ENCODE results near the gene AGFG1. TPM values are rescaled to one million over a fixed set of nuclear protein-coding genes. Genes with fewer than 3 reads are reported as not detected.

Gene AGFG1
- total RNA-seq, 1 donor from 2014 or later, result 81.1 TPM

DNA sequence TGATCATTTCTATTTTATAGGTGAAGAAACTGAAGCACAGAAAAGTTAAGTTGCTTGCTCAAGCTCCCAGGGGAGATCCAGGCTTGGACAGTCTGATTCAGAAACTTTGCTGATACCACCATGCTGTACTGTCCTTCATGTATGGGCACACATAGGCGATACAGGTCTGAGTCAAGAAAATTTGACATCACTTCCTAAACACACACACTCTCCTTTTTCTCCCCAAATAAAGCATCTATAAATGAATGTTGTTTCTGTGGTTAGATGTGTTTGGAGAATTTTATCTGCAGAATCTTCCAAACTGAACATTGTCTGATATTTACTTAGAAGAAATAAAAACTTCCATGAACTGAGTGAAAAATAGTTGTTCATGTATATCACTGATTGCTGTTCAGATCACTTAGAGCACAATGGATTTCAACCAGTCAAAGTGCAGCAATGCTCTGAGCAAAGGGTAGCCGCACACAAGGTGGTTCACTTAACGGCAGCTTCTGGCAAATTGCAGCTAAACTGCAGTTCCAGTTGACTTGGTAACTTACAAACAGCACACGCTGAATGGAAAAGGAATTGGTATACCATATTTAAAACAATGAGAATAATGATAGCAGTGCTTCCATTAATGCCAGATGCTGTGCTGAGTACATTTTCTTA, 10.0 kb upstream of the AGFG1 start:
- no peak for DNase-seq (ENCODE audit: low read depth)

DNA sequence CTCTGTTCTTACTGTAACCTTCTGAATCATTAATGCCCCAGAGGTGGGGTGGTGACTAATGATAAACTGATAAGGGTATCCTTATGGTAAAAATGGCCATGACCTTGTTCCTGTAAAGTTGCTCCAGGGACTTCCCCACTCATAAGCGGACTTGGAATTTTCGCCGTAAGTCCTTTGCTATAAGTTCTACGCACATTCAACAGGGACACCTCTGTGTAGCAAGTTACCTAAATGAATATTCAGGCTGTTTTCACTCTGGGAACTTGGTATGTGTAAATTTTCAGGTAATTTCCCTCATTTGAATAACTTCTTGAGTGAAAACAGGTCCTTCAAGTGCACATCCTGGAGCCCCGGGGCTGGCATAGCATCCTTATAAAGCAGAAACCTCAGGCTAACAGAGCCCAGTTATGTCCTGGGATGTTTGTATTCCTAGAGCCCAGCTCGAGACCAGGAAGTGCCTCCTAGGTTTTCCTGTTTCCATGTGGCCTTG, 9.4 kb upstream of the AGFG1 start:
- peak; percentile 39 for DNase-seq (ENCODE audit: low read depth)

DNA sequence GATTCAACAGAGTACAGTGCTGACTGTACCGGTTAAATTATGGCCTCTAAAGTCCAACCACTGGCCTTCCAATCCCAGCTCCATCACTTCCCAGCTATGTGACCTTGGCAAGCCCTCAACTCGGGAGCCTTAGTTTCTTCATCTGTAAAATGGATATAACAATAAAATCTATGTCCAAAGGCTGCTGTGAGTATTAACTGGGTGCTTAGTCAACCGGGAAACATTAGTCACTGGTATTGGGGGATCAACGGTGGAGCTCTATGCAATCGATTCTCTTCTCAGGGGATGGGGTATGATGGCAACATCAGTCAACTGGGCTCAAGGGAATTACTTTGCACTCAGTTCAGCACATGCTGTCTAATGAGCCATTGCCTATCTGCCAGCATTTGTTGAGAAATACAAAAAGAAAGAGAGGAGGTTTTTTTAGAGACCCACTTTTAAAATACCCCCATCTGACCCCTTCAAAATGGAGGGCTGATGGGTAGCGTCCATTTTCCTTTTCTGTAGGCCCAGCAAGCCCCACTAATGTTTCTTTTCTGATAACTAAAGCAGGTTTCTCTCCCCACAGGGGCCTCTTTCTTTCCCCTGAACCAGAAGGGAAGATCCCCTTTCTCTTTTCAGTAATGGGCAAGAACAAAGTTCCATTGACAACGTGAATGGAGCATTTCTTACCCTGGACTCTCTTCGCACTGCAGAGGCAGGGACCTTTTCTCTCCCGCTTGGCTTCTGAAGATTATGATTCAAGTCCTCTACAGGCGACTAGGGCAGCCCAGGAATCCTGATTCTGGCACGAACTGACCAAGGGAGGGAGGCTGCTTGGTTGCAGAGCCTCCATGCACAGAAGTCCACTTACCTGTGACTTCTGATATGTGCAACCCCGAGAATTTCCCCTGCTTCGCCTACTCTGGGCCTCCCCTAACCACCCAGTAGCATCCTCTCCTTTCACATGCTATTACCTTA, 8.7 kb upstream of the AGFG1 start:
- no peak for DNase-seq (ENCODE audit: low read depth)

DNA sequence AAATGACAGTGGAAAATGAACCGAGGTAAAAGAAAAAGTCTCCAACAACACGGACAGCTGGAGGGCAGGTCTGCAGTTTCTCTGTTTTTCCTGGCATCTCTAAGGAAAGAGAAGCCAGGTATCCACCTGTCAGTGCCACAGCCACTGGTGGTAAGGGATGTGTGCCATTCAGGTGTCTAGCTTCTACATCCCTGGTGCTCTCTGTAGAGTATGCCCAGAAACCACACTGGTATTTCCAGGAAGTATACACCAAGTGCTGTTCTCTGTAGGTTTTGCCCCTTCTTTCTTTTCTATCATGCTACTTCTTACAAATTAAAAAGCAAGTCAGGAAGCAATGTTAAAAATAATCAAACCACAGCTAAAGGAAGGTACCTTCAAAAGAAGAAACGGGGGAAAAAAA, 7.6 kb upstream of the AGFG1 start:
- no peak for DNase-seq (ENCODE audit: low read depth)

DNA sequence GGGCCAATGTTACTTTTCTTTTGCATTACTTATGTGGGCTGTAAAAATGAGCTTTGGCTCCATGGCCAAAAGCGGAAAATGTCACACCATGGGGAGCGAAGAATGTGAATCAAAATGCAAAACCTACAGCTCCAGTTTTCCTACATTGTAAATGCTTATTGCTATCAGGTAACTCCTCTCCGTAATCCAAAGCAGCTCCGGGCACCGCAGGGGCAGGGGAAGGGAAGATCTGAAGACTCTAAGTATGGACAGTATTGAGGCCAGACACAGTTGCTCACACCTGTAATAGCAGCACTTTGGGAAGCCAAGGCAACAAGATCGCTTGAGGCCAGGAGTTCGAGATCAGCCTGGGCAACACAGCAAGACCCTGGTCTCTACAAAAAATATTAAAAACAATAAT, 7.1 kb upstream of the AGFG1 start:
- DNase-seq (ENCODE audit: low read depth), result no peak

DNA sequence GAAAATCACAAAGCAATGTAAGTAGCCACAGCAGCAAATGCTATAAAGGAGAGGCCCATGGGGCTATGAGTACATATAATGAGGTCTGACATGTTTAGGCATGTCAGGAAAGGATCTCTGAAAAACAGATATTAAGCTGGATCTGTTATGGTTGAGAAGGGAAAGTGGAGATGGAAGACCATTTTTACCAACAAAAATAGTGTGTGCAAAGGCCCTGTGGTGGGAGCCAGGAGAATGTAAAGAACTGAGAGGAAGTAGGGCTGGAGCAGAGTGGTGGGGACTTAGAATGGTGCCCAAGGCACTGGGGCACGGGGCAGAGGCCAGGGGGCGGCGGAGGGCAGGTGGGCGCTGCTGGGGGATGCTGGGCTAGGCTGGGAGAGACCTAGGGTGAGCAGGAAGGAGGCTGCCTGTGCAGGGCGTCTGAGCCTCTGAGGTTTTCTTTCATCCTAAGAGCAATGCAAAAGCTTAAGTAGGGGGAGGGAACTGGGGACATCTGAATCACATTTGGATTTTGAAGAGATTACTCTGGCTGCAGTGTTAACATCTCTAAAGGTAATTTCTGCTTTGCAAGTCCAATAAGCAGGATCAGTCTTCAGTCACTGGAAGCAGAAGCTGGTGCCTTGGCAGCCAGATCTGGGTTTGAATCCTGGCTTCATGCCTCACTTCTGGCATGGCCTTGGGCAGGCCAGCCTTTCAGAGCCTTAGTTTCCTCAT, 4.9 kb upstream of the AGFG1 start:
- no peak for DNase-seq (ENCODE audit: low read depth)

DNA sequence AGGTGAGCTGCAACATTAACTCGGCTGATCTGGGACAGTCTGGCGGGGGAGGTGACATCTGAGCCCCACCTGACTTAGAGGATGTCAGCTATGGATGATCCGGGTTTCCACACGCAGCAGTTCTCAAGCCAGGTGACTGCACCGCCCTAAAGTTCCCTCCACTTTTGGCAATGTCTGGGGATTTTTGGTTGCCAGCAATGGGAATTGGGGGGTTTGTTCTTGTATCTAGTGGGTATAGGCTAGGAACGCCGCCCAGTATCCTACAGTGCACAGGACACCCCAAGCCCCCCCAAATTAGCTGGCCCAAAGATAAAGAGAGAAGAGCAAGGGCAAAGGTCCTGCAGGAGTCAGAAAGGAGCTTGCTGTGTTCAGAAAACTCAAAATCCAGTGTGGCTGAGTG, 544 bp upstream of the AGFG1 start:
- no peak for DNase-seq (ENCODE audit: low read depth)

DNA sequence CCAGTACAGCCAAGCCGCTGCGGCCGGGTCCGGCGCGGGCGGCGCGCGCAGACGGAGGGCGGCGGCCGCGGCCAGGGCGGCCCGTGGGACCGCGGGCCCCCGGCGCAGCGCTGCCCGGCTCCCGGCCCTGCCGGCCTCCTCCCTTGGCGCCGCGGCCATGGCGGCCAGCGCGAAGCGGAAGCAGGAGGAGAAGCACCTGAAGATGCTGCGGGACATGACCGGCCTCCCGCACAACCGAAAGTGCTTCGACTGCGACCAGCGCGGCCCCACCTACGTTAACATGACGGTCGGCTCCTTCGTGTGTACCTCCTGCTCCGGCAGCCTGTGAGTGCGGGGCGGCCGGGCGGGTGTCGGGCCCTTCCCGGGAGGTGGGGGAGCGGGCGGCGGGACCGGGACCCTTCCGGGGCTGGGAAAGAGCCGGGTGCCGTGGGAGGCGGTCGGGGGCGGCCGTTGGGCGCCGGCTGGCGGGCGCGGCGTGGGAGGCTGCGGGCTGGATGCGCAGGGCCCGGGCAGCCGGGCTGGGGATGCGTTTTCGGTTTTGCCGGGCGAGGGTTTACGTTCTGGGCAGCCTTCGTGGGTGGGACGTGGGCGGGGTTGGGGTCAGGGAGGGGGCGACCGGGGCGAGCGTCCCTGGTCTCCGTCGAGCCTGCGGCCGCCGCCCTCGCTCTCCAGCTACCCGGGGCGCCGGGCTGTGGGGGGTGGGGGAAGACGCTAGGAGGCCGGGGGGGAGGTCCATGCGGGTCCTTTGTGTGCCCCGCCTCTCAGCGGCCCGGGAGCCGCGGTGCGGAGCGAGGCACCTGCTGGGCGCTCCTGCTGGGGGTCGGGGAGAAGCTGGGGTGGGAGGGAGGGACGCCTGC, 537 bp downstream of the AGFG1 start:
- DNase-seq (ENCODE audit: low read depth), result no peak

DNA sequence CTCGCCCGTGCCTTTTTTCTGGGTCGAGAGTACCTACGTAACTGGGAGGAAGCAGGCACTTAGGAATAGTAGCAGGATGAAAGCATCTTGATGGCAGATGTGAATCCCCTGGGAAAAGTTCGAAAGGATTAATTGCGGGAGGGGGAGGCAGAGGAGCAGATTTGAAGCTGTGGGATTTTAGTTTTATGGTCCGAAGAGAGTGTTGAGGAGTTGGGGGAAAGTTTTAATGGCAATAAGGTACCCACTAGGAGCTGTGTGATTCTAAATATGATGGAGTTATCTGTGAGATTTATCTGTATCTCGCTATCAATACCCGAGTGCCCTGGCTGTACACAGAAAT, 1.1 kb downstream of the AGFG1 start:
- no peak for DNase-seq (ENCODE audit: low read depth)

DNA sequence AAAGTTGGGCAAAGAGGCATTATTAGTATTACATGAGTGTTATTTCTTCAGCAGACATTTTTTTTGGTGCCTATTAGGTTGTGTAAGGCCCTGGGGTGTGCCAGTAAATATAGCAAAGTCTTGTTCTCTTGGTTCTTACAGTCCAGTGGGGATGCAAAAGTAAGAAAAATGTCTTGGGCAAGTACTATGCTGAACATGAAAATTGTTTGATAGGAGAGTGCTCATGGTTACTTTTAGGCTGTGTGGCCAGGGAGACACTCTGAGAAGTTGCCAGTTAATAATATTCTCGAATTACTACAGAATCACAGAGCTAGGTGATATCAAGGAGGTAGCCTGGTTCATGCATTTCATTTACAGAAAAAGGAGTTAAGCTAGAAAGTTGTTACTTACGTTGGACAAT, 1.9 kb downstream of the AGFG1 start:
- DNase-seq (ENCODE audit: low read depth), result no peak

DNA sequence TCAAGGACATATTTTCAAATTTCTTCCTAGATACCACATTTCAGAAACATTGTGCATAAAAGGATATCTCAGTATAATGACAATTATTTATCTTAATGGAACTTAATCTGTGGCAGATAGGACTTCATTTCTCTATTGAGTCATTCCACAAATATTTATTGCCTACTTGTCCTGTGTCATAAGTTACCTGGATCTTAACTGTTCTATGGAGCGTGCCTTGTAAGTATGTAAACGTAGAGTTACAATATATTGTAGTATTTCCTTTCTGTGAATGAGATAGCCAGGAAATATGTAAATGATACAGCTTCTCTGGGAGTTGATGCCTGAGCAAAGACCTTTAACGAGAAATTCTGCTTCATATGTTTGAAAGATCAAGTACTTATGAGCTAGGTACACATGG, 2.5 kb downstream of the AGFG1 start:
- peak; percentile 54 for DNase-seq (ENCODE audit: low read depth)

DNA sequence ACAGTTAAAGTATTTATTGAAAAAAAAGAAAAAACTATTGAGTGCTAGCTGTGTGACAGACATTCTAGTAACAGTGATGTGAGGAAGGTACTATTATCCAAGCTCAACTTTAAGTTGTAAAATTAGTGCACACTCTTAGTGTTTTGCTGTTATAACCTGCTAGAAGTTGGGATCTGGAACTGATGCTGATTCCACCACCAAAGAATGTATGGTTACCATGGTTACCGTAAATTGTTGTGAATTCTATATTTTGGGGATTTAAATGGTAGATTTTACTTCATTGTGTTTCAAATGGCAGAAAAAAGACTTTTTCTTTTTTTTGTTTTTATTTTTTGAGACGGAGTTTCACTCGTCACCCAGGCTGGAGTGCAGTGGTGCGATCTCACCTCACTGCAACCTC, 5.3 kb downstream of the AGFG1 start:
- DNase-seq (ENCODE audit: low read depth), result no peak

DNA sequence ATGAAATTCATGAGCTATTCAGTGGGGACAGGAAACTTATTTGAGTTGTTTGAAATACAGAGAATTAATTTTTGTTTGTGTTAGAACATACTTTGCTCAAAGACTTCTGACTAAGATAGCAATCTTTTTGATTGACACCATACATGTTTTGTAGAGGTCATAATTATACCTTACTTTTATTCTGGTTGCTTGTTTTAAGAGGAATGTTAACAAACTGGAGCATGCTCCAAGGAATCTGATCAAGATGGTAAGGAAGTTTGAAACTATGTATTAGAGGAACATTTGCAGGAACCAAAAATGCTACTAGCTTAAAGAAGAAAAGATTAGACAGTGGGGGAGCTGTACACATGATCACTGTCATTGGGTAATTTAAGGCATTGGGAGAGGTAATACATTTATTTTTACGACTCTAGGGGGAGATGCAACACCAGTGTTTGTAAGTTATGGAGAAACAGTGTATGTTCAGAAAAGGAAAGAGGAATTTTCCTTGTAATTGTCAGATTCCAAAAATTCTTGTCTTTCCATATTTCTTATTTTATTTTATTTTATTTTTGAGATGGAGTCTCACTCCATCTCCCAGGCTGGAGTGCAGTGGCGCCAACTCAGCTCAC, 8.0 kb downstream of the AGFG1 start:
- peak; percentile 61 for DNase-seq (ENCODE audit: low read depth)

DNA sequence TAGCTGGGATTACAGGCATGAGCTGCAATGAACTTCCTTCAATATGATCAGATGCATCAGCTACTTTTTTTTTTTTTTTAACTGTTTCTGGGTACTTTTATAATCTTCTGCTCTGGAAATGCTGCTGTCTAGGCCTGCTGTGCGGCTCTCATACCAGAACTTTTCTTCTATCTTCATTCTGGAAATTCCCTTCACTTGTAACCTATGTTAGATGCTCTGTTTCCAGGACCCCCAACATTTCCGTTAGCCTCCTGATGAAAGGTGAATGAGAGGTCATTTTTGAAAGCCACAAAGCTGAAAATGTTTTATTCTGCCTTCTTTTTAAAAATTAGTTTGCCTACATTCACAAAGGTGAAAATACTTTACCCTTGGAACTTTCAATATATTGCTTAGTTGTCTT, 8.6 kb downstream of the AGFG1 start:
- DNase-seq (ENCODE audit: low read depth), result no peak

DNA sequence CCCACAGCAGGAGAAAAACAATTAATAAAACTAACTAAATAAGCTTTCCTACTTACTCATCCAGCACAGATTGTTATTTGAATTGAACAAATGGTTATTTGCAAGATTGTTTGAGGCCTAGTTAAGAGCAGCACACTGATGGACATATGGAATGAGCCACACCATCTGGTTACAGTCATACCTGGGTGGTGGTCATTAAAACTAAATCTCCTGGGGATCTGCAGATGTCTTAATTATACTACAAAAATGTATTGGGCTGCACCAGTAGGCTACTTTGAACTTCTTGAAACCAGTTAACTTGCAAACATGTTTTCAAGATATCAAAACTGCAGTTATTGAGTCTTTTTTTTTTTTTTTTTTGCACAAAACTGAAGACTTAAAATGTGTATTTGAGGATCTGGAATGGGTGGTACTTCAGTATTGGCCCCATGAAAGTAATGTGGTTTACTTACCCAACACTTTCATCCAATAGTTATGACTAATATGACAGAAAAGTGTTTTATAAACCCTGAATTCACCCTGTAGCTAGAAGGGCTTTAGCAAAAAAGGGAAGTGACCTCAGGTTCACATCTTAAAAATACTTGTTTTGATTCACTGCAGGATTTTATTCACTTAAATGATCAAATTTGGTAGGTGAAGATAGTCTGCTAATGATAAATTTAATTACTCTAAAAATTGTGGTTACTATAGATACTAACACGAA, 10.8 kb downstream of the AGFG1 start:
- DNase-seq (ENCODE audit: low read depth), result no peak

DNA sequence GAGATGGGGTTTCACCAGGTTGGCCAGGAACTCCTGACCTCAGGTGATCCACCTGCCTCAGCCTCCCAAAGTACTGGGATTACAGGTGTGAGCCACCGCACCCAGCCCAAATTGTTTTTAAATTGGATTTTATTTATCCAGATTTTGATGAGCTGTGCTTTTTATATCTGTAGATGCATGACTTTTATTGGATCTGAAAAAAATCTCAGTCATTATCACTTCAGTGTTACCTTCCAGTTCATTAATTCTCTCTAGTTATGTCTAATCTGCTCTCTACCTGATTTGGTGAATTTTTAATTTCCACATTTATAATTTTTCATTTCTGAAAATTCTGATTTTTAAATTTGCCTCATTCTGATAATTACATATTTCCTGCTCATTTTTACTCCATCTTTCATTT, 13.5 kb downstream of the AGFG1 start:
- DNase-seq (ENCODE audit: low read depth), result no peak

DNA sequence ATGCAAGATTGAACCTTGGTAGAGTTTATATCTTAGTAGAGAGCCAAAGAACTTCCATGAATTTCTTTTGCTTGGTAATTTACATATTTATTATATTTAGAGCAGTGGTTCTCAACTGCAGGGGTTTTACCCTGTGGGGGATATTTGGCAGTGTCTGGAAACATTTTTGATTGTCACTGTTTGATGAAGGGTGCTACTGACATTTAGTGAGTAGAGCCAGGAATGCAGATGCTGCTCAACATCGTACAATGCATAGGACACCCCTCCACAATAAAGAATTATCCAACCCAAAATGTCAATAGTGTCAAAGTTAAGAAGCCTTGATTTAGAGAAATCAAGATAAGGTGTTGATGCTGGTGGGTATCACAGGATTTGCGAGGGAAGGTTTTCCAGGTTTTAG, 14.7 kb downstream of the AGFG1 start:
- no peak for DNase-seq (ENCODE audit: low read depth)

DNA sequence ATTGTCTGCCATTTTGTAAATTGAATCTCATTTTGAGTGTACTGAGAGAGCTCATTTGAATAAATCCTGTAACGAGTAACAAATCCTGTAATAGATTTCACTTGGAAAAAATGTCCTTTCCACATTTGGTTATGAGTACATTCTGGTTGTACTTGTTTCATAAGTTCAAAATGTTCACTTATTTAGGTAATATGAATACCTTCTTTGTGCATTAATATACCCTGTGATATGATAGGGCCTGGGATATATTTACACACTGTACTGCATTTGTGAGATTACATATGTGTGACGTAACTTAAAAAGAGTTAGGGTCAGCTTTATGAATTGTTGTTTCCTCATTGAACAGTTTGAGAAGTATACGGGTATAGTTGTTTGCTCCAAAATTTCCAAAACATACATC, 16.1 kb downstream of the AGFG1 start:
- no peak for DNase-seq (ENCODE audit: low read depth)

DNA sequence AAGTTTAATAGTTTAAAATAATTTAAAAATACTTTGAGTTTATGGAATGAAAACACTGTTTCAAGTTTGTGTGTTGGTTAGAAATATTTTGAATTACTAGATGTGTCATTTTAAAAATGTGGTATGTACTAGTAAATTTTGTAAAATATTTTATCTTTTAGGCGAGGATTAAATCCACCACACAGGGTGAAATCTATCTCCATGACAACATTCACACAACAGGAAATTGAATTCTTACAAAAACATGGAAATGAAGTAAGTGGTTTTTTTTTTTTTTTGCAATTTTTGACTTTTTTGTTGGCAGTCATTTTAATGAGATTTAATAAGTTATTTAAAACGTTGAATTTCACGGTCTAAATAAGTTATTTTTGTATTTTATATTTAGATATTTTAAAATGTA, 19.4 kb downstream of the AGFG1 start:
- DNase-seq (ENCODE audit: low read depth), result no peak

DNA sequence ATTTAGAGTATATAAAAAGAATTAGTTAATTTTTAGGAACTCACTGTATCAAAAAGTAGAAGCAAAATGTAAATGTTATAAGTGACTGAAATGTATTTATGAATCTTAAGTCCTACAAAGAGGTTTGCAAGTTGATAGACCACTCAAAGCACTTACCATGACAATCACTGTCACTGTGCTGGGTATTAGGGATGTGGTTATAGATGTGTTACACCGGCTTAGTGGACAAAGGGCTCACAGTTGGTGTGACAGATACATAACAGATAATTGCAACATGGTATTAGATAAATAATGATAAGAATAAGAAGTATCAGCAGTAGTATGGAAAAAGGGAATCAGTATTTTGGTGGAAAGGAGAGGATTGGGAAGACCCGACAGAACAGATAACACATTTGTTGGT, 21.6 kb downstream of the AGFG1 start:
- no peak for DNase-seq (ENCODE audit: low read depth)

DNA sequence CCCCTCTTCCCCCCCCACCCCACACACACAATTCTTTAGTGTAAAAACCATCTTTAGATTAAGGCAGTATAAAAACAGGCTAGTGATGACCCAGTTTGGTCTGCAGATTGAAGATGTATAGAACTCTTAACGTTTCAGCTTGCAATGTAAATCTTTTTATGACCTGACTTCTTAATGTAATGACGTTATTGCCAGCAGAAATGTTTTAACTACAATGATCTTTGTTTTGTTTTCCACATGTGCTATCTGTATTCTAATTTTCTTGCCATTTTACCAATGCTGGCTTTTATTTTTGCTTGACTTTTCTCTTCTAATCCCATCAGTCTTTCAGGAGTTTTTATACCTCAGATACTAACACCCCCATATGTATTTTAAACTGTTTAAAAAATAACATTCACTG, 25.2 kb downstream of the AGFG1 start:
- DNase-seq (ENCODE audit: low read depth), result no peak

Data from renal cortical epithelial cell (primary cell).